ENCODE data around the gene IGFBPL1. TPM values are rescaled to one million over a fixed set of nuclear protein-coding genes. Genes with fewer than 3 reads are reported as not detected.

IGFBPL1 gene
- total RNA-seq, 2 experiments from 2014 or later: 0.20 TPM; not detected in 1

- Mint-ChIP-seq H3K36me3 (ENCODE audit: low read depth) (no peaks in the 10 kb centered on the region), H3K27ac (no peak overlapping the region), H3K27me3 (peaks cover 6% of the 10 kb centered on the region), H3K4me1 (no peaks in the 10 kb centered on the region), H3K4me3 (no peak overlapping the region), H3K9me3 (no peaks in the 10 kb centered on the region)
- ChIA-PET POLR2A (no interaction called here), CTCF (no interaction called here)
- no peak for DNase-seq
These were observed 15.7 kb upstream of the IGFBPL1 start for GRCh38 chr9:38439916-38440301.

DNA sequence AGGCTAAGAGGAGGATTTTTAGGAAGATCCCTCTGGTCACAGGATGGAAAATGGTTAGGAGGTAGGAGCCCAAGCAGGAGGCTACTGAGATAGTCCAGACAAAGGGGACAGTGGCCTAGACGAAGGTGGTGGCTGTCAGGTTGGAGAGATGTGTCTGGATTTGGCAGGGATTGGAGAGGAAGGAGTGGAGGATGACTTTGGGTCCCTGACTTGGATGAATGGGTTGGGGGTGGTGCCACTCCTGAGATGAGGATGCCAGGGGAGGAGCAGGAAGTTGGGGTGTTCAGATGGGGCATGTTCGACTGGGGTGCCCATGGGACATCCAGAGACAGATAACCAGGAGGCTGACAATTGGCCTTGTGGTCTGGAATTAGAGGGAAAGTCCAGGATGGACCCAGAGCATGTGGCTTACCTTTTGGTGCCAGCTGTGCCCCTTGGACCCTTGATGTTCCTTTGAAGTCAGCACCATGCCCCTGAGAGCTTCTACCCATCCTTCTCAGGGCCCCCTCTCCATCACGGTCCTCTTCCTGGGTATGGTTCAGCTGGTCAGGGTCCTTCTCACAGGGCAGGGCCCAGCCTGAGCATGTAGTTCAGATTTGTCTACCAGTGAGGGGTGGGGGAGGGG, 15.1 kb upstream of the IGFBPL1 start:
- POLR2A ChIA-PET: no interaction called here
- Mint-ChIP-seq H3K27ac (no peak overlapping the region), H3K27me3 (peaks cover 6% of the 10 kb centered on the region), H3K4me1 (no peaks in the 10 kb centered on the region), H3K36me3 (ENCODE audit: low read depth) (no peaks in the 10 kb centered on the region), H3K4me3 (no peak overlapping the region), H3K9me3 (no peaks in the 10 kb centered on the region)
- CTCF ChIA-PET: no interaction called here
- no peak for DNase-seq

DNA sequence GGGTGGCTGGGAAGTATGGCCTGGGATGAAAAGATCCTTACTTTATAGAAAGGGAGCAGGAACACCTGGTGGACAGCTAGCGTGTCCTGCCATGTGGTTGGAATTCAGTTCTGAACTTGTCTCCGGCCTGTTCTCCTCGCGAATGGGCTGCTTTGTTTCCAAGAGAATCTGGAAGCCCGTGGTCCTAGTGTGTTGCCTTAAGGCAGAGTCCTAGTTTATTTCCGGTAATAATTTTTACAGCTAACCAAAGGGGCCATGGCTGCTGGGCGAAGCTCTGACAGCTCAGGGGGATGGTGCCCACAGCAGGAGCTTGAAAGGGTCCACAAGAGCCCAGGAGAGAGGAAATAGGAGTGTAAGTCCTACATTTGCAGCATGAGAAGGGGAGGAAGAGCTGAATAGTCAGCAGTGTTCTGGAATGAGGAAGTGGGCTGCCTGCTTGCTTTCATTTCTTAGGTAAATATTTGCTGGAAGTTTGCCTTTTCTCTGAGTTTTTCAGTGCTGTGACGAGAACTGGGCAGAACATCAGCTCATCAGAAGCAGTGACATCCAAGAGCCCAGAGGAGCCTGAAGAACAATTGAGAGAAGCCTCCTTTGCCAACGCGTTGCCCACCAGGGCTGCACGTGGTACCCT, 13.1 kb upstream of the IGFBPL1 start:
- CTCF ChIA-PET: interaction anchor here (0.8 to 1.5 kb wide), 2 partner anchors 18 to 20 kb away, joined by 3 to 5 read pairs; no protein-coding TSS in a partner anchor
- POLR2A ChIA-PET: no interaction called here
- no peak for DNase-seq
- Mint-ChIP-seq H3K4me1 (no peaks in the 10 kb centered on the region), H3K9me3 (no peaks in the 10 kb centered on the region), H3K27me3 (peaks cover 6% of the 10 kb centered on the region), H3K4me3 (no peak overlapping the region), H3K27ac (no peak overlapping the region), H3K36me3 (ENCODE audit: low read depth) (no peaks in the 10 kb centered on the region)

DNA sequence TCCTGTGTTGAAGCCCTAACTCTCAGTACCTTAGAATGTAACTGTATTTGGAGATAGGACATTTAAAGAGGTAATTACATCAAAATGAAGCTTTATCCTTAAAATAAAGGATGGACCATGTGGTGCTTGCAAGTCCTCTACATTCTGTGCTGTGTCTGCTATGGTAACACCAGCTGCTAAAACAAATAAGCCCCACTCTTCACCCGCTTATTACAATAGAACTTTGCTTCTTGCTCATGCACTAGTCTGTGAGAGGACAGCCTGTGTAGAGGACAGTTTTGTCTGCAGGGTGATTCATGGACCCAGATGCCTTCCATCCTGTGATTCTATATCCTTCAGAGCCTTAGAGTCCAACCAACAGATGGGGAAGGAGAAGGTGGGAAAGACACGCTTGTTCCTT, 12.5 kb upstream of the IGFBPL1 start:
- Mint-ChIP-seq H3K36me3 (ENCODE audit: low read depth) (no peaks in the 10 kb centered on the region), H3K4me1 (no peaks in the 10 kb centered on the region), H3K27me3 (peaks cover 6% of the 10 kb centered on the region), H3K4me3 (no peak overlapping the region), H3K9me3 (no peaks in the 10 kb centered on the region), H3K27ac (no peak overlapping the region)
- no peak for DNase-seq
- POLR2A ChIA-PET: no interaction called here
- CTCF ChIA-PET: interaction anchor here (0.8 to 1.5 kb wide), 2 partner anchors 17 to 20 kb away, joined by 3 to 5 read pairs; no protein-coding TSS in a partner anchor

GRCh38 chr9:38435521-38435920, 11.3 kb upstream of the IGFBPL1 start:
- peaks cover 6% of the 10 kb centered on the region for H3K27me3 Mint-ChIP-seq
- H3K9me3 Mint-ChIP-seq: no peaks in the 10 kb centered on the region
- no peaks in the 10 kb centered on the region for H3K36me3 Mint-ChIP-seq (ENCODE audit: low read depth)
- ChIA-PET POLR2A (no interaction called here), CTCF (no interaction called here)
- no peak for DNase-seq
- no peak overlapping the region for H3K4me3 Mint-ChIP-seq
- peaks cover 4% of the 10 kb centered on the region for H3K4me1 Mint-ChIP-seq
- H3K27ac Mint-ChIP-seq: no peak overlapping the region

- Mint-ChIP-seq H3K4me3 (no peak overlapping the region), H3K36me3 (ENCODE audit: low read depth) (no peaks in the 10 kb centered on the region), H3K27ac (no peak overlapping the region), H3K4me1 (peaks cover 4% of the 10 kb centered on the region), H3K27me3 (peaks cover 6% of the 10 kb centered on the region), H3K9me3 (no peaks in the 10 kb centered on the region)
- ChIA-PET POLR2A (no interaction called here), CTCF (interaction anchor here (0.8 to 1.3 kb wide), 2 partner anchors 9 to 523 kb away, joined by 3 read pairs; no protein-coding TSS in a partner anchor)
- DNase-seq: no peak
These were observed 10.6 kb upstream of the IGFBPL1 start for GRCh38 chr9:38434853-38435252.

GRCh38 chr9:38434365-38434764, 10.1 kb upstream of the IGFBPL1 start:
- Mint-ChIP-seq H3K27ac (no peak overlapping the region), H3K4me1 (peaks cover 4% of the 10 kb centered on the region), H3K9me3 (no peaks in the 10 kb centered on the region), H3K4me3 (no peak overlapping the region), H3K36me3 (ENCODE audit: low read depth) (no peaks in the 10 kb centered on the region), H3K27me3 (peaks cover 6% of the 10 kb centered on the region)
- POLR2A ChIA-PET: no interaction called here
- no peak for DNase-seq
- CTCF ChIA-PET: interaction anchor here (0.8 to 1.3 kb wide), 2 partner anchors 10 to 522 kb away, joined by 3 read pairs; no protein-coding TSS in a partner anchor

DNA sequence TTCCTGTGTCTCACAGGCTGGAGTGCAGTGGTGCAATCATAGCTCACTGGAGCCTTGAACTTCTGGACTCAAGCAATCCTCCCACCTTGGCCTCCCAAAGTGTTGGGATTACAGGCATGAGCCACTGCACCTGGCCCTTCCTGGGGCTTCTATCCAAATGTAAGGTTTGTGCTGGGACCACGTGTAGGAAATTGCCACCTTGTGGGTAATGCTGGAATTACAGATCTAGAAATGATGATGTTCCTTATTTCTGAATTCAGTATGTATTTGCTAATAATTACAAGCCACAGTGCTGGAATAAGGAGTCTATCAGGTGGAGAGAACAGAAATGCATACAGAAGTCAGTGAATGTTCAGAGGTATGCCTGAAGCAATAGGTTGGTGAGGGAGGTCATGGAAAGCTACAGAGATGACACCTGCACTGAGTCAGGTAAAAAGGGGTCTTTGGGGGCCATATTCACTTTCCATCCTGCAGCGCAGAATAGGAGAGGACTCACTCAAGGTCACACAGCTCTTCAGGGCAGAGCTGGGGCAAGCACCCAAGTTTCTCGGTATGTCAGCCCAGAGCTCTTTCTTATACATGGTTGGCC, 8.8 kb upstream of the IGFBPL1 start:
- H3K4me1 Mint-ChIP-seq: peaks cover 4% of the 10 kb centered on the region

DNA sequence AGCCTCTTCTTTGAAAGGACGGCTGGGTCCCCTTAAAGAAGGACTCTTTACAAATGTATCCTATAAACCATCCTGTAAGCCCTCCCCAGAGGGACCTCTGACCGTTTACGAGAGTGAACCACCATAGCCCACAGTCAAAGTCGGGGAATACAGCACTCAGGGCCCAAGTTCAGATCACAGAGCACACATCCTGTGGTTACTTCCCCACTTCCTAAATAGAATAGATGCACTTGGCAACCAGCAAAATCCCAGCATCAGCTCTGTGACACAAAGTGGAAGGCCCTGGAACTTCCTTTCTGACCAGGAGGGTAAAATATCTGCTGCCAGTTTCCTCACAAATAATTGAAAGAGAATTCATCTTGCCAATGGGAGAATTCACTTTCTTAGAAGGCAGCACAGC, 6.9 kb upstream of the IGFBPL1 start:
- Mint-ChIP-seq H3K9me3 (no peaks in the 10 kb centered on the region), H3K27me3 (peaks cover 10% of the 10 kb centered on the region), H3K4me3 (no peak overlapping the region), H3K36me3 (ENCODE audit: low read depth) (no peaks in the 10 kb centered on the region), H3K27ac (no peak overlapping the region), H3K4me1 (peaks cover 4% of the 10 kb centered on the region)
- CTCF ChIA-PET: interaction anchor here (1.2 kb wide), 1 partner anchor 10 kb away, joined by 7 read pairs; no protein-coding TSS in a partner anchor
- DNase-seq: no peak
- POLR2A ChIA-PET: no interaction called here

More for the DNA sequence above, 8.8 kb upstream of the IGFBPL1 start:
- Mint-ChIP-seq H3K4me3 (no peak overlapping the region), H3K27ac (no peak overlapping the region), H3K9me3 (no peaks in the 10 kb centered on the region), H3K27me3 (peaks cover 2% of the 10 kb centered on the region), H3K36me3 (ENCODE audit: low read depth) (no peaks in the 10 kb centered on the region)
- CTCF ChIA-PET: interaction anchor here (1.0 to 1.2 kb wide), 5 partner anchors 9 to 520 kb away, joined by 3 to 6 read pairs (median 3); no protein-coding TSS in a partner anchor
- POLR2A ChIA-PET: no interaction called here
- DNase-seq: no peak

GRCh38 chr9:38428062-38428461, 3.8 kb upstream of the IGFBPL1 start:
- Mint-ChIP-seq H3K4me3 (no peak overlapping the region), H3K27me3 (peaks cover 27% of the 10 kb centered on the region), H3K9me3 (no peaks in the 10 kb centered on the region), H3K27ac (no peak overlapping the region), H3K4me1 (peaks cover 10% of the 10 kb centered on the region), H3K36me3 (ENCODE audit: low read depth) (no peaks in the 10 kb centered on the region)
- ChIA-PET CTCF (no interaction called here), POLR2A (no interaction called here)
- no peak for DNase-seq

DNA sequence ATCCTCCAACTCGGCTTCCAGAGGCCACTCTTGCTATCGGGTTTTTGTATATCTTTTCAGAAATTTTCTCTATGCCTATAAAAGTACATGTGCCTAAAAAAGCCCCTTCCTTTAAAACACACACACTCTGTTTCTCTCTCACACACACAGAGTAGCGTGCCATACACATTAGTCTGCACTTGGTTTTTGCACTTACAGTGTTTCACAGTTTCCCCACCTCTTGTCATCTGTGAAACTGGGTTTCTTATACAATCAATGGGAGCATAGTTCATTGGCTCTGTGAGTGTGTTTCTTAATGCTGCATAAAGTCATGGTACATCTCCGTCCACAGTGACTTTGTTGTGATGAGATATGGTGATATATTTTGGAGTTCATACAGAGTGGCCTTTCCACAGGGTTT, 664 bp upstream of the IGFBPL1 start:
- no peak overlapping the region for H3K4me3 Mint-ChIP-seq
- H3K9me3 Mint-ChIP-seq: no peaks in the 10 kb centered on the region
- ChIA-PET CTCF (no interaction called here), POLR2A (no interaction called here)
- H3K36me3 Mint-ChIP-seq (ENCODE audit: low read depth): no peaks in the 10 kb centered on the region
- H3K27me3 Mint-ChIP-seq: peaks cover 45% of the 10 kb centered on the region
- peaks cover 6% of the 10 kb centered on the region for H3K4me1 Mint-ChIP-seq
- H3K27ac Mint-ChIP-seq: no peak overlapping the region
- DNase-seq: no peak

DNA sequence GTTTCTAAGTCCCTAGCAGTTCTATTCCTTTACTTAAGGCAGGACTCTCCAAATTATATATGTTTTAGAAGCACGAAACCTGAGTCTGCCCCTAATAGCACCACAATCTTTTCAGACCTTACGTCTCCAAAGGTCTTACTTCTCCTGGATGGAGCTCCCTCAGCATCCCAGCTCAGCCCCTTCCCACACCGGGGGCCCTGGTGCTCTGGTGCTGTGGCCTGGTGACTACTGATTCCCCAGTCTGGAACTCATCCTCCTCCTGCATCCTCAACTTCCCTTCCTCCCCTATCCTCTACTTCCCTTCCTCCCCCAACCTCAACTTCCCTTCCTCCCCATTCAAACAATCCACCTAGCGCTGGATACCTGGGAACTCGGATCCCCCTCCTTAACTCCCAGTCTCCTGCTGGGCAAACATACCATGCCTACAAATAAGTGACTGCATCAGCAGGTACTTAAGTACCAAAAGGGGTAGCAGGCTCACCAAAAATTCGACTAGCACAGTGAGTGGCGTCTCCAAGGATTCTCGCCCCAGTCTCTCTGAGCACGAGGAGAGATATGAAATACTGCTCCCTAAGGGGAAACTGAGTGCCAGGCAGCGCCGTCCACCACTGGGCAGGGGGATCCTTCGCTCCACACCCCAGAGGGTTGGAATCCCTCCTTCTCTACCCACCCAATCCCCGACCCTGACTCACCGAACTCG, 831 bp downstream of the IGFBPL1 start:
- no peak overlapping the region for H3K4me3 Mint-ChIP-seq
- no peak overlapping the region for H3K27ac Mint-ChIP-seq
- H3K27me3 Mint-ChIP-seq: peaks cover 47% of the 10 kb centered on the region
- H3K9me3 Mint-ChIP-seq: no peaks in the 10 kb centered on the region
- no peaks in the 10 kb centered on the region for H3K36me3 Mint-ChIP-seq (ENCODE audit: low read depth)
- peaks cover 6% of the 10 kb centered on the region for H3K4me1 Mint-ChIP-seq
- no peak for DNase-seq
- POLR2A ChIA-PET: no interaction called here
- CTCF ChIA-PET: no interaction called here

DNA sequence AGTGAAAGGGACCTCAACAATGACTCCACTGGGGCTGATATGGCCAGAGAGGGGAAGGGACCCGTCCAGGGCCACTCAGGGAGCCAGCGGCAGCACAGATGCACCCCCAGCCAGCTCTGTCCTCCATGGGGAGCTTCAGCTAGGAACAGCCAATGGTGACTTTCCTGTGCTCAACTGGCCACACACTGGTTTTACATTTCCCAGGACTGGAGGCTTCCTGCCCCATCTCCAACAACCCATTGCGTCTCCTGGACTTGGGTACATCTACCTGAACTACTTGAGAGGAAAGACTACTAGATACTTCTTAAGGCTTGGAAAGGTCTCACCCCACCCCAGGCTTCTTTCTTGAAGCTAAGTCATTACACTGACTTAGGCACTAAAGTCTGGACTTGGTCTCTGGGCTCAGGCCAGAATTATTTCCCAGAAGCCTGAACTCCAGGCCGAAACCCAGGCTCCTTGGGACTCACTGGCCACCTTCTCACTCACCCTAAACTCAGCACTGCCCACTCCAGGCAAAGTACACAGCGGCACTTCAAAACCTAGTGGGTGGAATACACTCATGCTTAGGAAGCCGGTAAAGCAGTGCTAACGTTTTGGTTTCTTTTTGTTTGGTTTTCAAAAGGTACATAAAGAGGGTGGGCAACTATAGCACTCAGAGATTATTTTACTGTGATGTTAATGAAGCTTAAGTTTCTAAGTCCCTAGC, 1.5 kb downstream of the IGFBPL1 start:
- no peak for DNase-seq
- no peak overlapping the region for H3K4me3 Mint-ChIP-seq
- peaks cover 6% of the 10 kb centered on the region for H3K4me1 Mint-ChIP-seq
- H3K27ac Mint-ChIP-seq: no peak overlapping the region
- no peaks in the 10 kb centered on the region for H3K36me3 Mint-ChIP-seq (ENCODE audit: low read depth)
- H3K9me3 Mint-ChIP-seq: no peaks in the 10 kb centered on the region
- ChIA-PET POLR2A (no interaction called here), CTCF (no interaction called here)
- peaks cover 47% of the 10 kb centered on the region for H3K27me3 Mint-ChIP-seq

All from activated CD4-positive, alpha-beta memory T cell treated with anti-CD3 and anti-CD28 coated beads, Interleukin-2, amount 10 ng/mL, durations not matched to agents 7 days and 5 days (primary cell).